Cortex of kidney (tissue), 1 donor: Measurements from ENCODE around the gene GARNL3.

Source experiments
- DNase-seq: peaks from one replicate; lab custom pipeline; 2025; lab: John Stamatoyannopoulos, UW

Gene GARNL3

GRCh38 chr9:127311239-127311741 is 46.7 kb downstream of the GARNL3 start:
- no peak for DNase-seq

GRCh38 chr9:127313042-127313560 is 48.5 kb downstream of the GARNL3 start:
- DNase-seq: no peak

GRCh38 chr9:127314911-127315310 is 50.3 kb downstream of the GARNL3 start:
- DNase-seq: no peak

GRCh38 chr9:127316586-127317323 is 52.2 kb downstream of the GARNL3 start:
- no peak for DNase-seq

GRCh38 chr9:127318651-127319167 is 54.1 kb downstream of the GARNL3 start:
- no peak for DNase-seq

GRCh38 chr9:127319366-127320114 is 55.0 kb downstream of the GARNL3 start:
- no peak for DNase-seq

- no peak for DNase-seq
Measured at GRCh38 chr9:127320115-127320378, 55.5 kb downstream of the GARNL3 start.

- no peak for DNase-seq
Measured at GRCh38 chr9:127323393-127323792, 58.8 kb downstream of the GARNL3 start.

GRCh38 chr9:127330501-127330900 is 65.9 kb downstream of the GARNL3 start:
- no peak for DNase-seq

- no peak for DNase-seq
Measured at GRCh38 chr9:127333221-127334064, 68.9 kb downstream of the GARNL3 start.

GRCh38 chr9:127334725-127335124 is 70.2 kb downstream of the GARNL3 start:
- no peak for DNase-seq

- DNase-seq: no peak
Measured at GRCh38 chr9:127336086-127336485, 71.5 kb downstream of the GARNL3 start.

GRCh38 chr9:127336506-127337352 is 72.2 kb downstream of the GARNL3 start:
- no peak for DNase-seq

GRCh38 chr9:127340721-127341120 is 76.1 kb downstream of the GARNL3 start:
- DNase-seq: no peak

GRCh38 chr9:127341152-127341551 is 76.6 kb downstream of the GARNL3 start:
- DNase-seq: no peak

GRCh38 chr9:127344368-127345000 is 79.9 kb downstream of the GARNL3 start:
- no peak for DNase-seq

GRCh38 chr9:127345566-127345965 is 81.0 kb downstream of the GARNL3 start:
- DNase-seq: no peak

- DNase-seq: no peak
Measured at GRCh38 chr9:127346584-127346983, 82.0 kb downstream of the GARNL3 start.

GRCh38 chr9:127347831-127348776 is 83.5 kb downstream of the GARNL3 start:
- DNase-seq: no peak
